ENCODE measurements around the gene PACSIN1.

The PACSIN1 gene

GRCh38 chr6:34455831-34456230, 10.0 kb upstream of the PACSIN1 start:
- no peak for DNase-seq
- in situ Hi-C loops (cut with MboI; ENCODE audit: low pct_unique_long_range_greater_than_20kb, low sequenced_read_pairs): no loop called here

GRCh38 chr6:34457382-34457741, 8.5 kb upstream of the PACSIN1 start:
- DNase-seq: no peak
- in situ Hi-C loops (cut with MboI; ENCODE audit: low pct_unique_long_range_greater_than_20kb, low sequenced_read_pairs): no loop called here

- in situ Hi-C loops (cut with MboI; ENCODE audit: low pct_unique_long_range_greater_than_20kb, low sequenced_read_pairs): no loop called here
Observed at GRCh38 chr6:34457742-34458735, 7.8 kb upstream of the PACSIN1 start.

DNA sequence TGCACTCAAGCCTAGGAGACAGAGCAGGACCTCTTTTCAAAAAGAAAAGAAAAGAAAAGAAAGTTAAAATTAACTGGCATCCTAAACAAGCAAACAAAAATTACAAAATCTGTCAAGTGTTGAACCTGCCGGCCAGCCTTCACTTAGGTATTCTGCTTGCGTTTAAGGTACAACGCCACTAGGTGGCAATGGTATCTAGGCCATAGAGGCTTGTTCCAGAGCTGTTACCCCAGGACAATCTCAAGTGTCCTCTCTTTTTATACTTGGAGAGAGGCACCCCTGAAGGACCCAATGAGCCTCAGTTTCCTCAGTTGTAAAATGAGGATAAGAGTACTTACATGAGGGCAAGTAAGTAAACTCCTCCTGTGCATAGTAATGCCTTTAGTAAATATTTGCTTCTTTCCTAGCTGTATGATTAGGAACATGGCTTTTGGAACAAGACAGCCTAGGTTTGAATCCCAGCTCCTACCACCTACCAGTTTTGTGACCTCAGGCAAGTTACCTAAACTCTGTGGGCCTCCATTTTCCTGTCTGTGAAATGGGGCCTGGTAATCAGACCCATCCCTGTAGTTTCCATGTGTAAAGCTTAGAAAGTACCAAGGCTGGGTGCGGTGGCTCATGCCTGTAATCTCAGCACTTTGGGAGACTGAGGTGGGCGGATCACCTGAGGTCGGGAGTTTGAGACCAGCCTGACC, 5.8 kb upstream of the PACSIN1 start:
- DNase-seq: peak; percentile 60
- in situ Hi-C loops (cut with MboI; ENCODE audit: low pct_unique_long_range_greater_than_20kb, low sequenced_read_pairs): no loop called here

More at GRCh38 chr6:34457742-34458735, 7.8 kb upstream of the PACSIN1 start:
- no peak for DNase-seq

DNA sequence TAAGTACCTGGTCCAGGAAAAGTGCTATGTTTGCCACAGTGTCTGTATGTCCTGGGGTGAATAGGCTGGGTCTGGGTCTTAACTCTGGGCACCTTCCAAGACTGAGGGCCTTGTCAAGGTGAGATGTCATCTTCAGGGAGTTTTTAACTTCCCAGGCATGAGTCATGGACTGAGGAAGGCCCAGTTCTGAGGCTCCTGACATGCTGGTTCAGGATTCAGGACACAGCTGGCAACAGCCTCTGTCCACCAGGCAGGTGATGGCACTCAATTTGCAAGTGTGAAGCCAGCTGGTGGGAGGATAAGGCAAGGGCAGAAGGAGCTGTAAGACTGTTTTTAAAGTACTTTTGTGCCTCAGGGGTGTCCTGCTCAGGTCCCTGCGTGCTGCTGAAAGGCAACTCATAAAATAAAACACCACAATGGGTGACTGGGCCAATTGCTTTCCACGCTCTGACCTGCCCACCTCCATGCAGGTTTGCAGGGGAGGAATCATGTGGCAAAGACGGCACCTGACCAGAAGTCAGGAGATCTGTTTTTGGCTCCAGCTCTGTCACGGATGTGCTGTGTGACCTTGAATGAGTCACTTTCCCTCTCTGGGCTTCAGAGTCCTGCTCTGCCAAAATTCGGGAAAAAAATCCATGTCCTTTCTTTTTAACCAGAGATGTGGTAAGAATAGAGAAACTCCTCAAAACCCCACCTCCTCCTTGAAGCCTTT, 4.9 kb upstream of the PACSIN1 start:
- in situ Hi-C loops (cut with MboI; ENCODE audit: low pct_unique_long_range_greater_than_20kb, low sequenced_read_pairs): no loop called here
- no peak for DNase-seq

DNA sequence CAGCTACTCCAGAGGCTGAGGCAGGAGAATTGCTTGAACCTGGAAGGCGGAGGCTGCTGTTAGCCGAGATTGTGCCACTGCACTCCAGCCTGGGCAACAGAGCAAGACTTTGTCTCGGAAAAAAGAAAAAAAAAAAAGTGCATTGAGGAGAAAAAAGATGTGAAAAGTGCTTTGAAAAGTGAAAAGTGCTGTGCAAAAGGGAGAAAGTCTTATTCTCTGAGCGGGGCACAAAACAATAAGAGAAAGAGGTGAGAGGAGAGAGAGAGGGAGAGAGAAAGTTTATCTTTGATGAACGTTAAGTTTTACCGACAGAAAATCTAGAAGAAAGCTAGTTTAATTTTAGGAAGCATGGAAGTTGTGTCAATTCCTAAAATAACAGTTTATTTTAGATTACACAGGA, 3.9 kb upstream of the PACSIN1 start:
- no peak for DNase-seq
- in situ Hi-C loops (cut with MboI; ENCODE audit: low pct_unique_long_range_greater_than_20kb, low sequenced_read_pairs): no loop called here

DNA sequence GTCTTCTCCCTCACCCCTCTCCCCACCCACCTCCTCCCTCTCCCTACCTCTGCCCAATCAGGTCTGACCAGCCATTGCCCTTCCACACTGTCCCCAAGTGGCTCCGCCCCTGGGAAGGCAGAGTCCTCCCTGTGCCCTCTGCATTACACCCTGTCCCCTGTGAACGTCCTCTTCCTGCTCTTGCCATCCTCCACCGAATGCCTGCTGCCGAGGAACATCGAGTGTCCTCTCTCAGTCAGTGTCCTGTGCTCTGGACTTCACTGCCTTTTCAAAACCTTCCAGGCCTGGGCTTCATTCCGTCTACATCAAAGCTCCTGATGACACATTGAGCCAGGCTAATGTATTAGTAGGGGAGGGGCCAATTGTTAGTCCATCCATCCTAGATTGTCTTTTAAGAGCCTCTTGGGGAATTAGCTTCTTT, 3.3 kb upstream of the PACSIN1 start:
- in situ Hi-C loops (cut with MboI; ENCODE audit: low pct_unique_long_range_greater_than_20kb, low sequenced_read_pairs): no loop called here
- DNase-seq: peak; percentile 51

DNA sequence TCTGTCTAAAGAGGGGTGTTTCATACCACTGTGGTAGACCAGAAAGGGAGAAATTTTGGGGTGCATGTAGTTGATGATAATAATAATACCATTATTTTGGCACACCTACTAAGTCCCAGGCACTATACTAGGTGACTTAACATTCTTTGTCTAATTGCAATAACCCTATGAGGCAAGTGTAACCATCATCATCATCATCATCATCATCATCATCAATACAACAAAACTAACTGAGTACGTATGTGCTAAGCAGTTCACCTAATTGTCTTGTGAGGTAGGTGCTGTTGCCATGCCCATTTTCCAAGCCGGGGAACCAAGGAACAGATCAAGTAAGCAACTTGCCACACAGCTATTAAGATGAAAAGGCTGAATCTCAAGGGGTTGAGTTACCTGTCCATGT, 2.6 kb upstream of the PACSIN1 start:
- DNase-seq: no peak
- in situ Hi-C loops (cut with MboI; ENCODE audit: low pct_unique_long_range_greater_than_20kb, low sequenced_read_pairs): no loop called here

GRCh38 chr6:34463849-34464248, 2.0 kb upstream of the PACSIN1 start:
- no peak for DNase-seq
- in situ Hi-C loops (cut with MboI; ENCODE audit: low pct_unique_long_range_greater_than_20kb, low sequenced_read_pairs): no loop called here

DNA sequence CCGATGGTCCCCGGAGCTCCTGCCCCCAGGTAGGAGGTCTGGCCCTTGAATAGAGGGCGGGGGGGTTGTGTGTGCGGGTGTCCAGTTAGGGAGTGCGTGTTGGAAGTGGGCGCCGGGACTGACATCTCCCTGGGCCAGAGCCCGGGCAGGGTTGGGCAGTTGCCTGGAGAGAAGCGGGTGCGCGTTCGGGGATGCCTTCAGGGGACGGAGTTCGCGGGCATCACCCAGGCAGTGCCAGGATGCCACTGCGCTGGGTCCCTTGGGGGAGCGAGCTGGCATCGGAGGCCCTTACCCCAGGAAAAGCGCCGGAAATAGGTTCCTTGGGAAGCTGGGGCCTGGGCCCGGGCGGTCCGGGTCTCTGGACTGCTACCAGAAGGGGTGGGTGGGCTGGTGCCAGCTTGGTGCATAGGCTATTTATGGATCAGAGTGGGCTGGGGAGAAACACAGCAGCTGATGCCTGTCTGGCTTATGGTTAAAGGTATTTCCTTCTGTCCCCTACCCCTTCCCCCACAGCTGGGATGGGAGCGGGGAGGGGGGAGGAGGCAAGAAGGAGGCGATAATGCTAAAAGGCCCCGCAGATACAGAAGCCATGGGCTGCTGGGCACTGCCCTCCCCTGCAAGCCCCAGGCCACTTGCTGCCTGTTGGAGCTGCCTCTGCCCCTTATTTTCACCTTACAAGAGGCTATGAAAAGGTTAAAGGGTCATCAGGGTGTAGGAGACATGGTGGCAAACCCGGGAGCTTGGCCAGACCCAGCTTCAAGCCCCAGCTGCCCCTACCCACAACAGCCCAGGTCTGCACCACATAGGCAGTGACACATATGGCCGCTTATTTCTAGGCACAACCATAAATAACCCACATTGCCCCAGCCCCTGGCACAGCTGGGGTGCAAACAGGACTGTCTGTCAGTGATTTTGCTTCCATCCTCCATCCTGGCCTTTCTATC, 638 bp downstream of the PACSIN1 start:
- in situ Hi-C loops (cut with MboI; ENCODE audit: low pct_unique_long_range_greater_than_20kb, low sequenced_read_pairs): no loop called here
- no peak for DNase-seq

DNA sequence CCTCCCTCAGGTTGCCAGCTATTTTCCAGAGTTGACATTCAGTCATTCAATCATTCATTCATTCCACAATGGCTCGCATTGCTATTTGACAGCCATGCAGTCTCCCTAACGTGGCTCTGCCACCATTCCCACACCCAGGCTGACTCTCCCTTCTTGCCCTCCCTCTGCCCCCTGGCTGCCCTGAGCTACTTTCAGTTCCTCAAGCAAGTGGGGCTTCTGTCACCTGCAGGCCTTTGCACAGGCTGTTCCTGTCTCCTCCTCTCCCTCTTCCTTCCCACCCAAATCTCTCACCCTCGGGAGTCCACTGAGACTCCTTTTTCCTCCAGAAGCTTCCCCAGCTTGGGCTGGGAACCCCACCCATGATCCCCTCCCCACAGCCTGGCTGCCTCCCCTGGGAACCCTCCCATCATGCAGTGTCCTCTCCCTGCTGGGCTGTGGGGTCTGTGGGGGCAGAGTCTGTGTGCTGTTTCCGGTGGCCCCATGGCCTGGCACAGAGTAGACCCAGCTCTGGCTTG, 2.6 kb downstream of the PACSIN1 start:
- no peak for DNase-seq
- in situ Hi-C loops (cut with MboI; ENCODE audit: low pct_unique_long_range_greater_than_20kb, low sequenced_read_pairs): no loop called here

DNA sequence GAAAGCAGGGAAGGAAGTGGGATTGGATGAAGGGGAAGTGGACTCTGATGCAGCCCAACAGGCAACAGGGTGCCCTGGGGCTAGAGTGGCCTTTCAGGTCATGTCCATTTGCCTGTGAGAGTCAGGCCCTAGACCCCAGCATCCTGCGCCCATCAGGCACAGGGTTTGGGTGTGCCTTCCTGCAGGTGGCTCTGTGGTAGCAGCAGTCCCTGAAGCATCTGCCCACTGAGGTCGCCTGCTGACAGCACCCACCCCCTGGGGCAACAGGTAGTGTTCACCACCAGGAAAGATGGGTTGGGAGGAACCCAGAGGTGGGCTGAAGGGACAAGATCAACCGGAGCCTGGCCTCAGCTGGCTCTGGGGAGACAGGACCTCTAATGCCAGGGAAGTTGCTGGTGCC, 3.6 kb downstream of the PACSIN1 start:
- in situ Hi-C loops (cut with MboI; ENCODE audit: low pct_unique_long_range_greater_than_20kb, low sequenced_read_pairs): no loop called here
- DNase-seq: no peak

- DNase-seq: no peak
- in situ Hi-C loops (cut with MboI; ENCODE audit: low pct_unique_long_range_greater_than_20kb, low sequenced_read_pairs): no loop called here
Observed at GRCh38 chr6:34472425-34472824, 6.5 kb downstream of the PACSIN1 start.

DNA sequence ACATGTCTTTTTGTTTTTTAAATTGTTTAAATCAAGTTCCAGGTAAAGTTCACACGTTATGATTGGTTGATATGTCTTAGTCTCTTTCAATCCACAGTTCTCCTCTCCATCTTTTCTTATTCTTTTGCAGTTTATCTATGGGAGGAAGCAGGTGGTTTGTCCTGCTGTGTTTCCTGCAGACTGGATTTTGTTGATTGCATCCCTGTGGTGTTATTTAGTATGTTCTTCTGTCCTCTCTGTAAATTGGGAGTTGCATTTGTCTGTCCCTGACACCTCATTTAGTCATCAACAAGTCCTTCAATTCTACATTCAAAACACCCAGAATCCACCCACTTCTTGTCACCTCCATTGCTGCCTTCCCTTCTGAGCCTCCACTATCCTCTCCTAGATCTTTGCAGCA, 8.1 kb downstream of the PACSIN1 start:
- in situ Hi-C loops (cut with MboI; ENCODE audit: low pct_unique_long_range_greater_than_20kb, low sequenced_read_pairs): no loop called here
- DNase-seq: no peak

- in situ Hi-C loops (cut with MboI; ENCODE audit: low pct_unique_long_range_greater_than_20kb, low sequenced_read_pairs): no loop called here
- no peak for DNase-seq
Observed at GRCh38 chr6:34474754-34475153, 8.9 kb downstream of the PACSIN1 start.

DNA sequence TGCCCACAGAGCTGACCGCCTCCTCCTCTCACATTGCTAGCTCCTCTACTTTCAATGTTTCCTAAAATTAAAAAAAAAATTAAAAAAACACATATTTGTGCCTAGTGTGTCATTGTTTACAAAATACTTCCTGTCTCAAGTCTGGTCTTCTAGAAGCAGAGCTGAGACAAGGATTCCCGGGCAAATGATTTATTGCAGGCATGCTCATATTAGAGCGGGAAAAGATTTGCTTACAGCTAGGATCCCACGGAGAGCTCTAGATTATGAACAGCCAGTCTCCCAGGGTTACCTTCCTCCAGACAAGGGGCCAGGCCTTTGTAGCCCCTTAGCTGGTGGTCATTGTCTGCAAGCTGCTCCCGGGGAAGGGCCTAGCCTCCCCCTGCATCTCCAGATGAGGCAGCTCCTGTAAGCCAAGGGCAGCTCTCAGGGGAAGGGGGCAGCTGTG, 9.4 kb downstream of the PACSIN1 start:
- in situ Hi-C loops (cut with MboI; ENCODE audit: low pct_unique_long_range_greater_than_20kb, low sequenced_read_pairs): no loop called here
- no peak for DNase-seq

GRCh38 chr6:34475767-34476328, 10.0 kb downstream of the PACSIN1 start:
- in situ Hi-C loops (cut with MboI; ENCODE audit: low pct_unique_long_range_greater_than_20kb, low sequenced_read_pairs): no loop called here
- DNase-seq: no peak

- DNase-seq: no peak
- in situ Hi-C loops (cut with MboI; ENCODE audit: low pct_unique_long_range_greater_than_20kb, low sequenced_read_pairs): no loop called here
Observed at GRCh38 chr6:34476447-34476846, 10.6 kb downstream of the PACSIN1 start.

Measured in KBM-7 (cell line).